SK-N-SH treated with all-trans-retinoic acid at 6 μM for 48 hours (cell line): Measurements from ENCODE around the gene TSPAN18.

Experiments used
- ATAC-seq: fragments of 200-7000 bp; cut with Tn5 transposase; 3 replicates; pipeline ENCODE4 v1.9.1; 2020; ENCODE audit warnings: mild to moderate bottlenecking, moderate library complexity
- ARNTL ChIP-seq: fragments of 450-650 bp; formaldehyde crosslinking; IDR thresholded peaks from 2 replicates; pipeline ENCODE4 v1.5.0; 2020; ENCODE audit warnings: low read depth, mild to moderate bottlenecking, moderate library complexity, borderline replicate concordance
- BACH2 ChIP-seq: fragments of 250-450 bp; sonication (Bioruptor Pico); IDR thresholded peaks from 2 replicates; pipeline ENCODE4 v1.9.0; 2021; ENCODE audit warnings: mild to moderate bottlenecking, borderline replicate concordance
- CREB5 ChIP-seq: fragments of 250-450 bp; sonication (Bioruptor Pico); IDR thresholded peaks from 2 replicates; pipeline ENCODE4 v1.5.1; 2020; ENCODE audit warnings: low read depth, mild to moderate bottlenecking, moderate library complexity
- CSDC2 ChIP-seq: fragments of 250-450 bp; sonication (Bioruptor Pico); IDR thresholded peaks from 2 replicates; pipeline ENCODE4 v1.5.0; 2020; ENCODE audit warnings: mild to moderate bottlenecking, moderate library complexity
- CSRNP3 ChIP-seq: fragments of 250-450 bp; sonication (Bioruptor Pico); IDR thresholded peaks from 2 replicates; pipeline ENCODE4 v1.5.1; 2021; ENCODE audit warnings: mild to moderate bottlenecking, moderate library complexity
- GLIS3 ChIP-seq: fragments of 250-450 bp; sonication (Bioruptor Pico); IDR thresholded peaks from 2 replicates; pipeline ENCODE4 v1.5.0; 2020; ENCODE audit warnings: mild to moderate bottlenecking, moderate library complexity
- ISL1 ChIP-seq: fragments of 250-450 bp; sonication (Bioruptor Pico); IDR thresholded peaks from 2 replicates; pipeline ENCODE4 v2.1.2; 2022; ENCODE audit warnings: mild to moderate bottlenecking, moderate library complexity
- OSR1 ChIP-seq: fragments of 250-450 bp; sonication (Bioruptor Pico); IDR thresholded peaks from 2 replicates; pipeline ENCODE4 v1.8.0; 2022; ENCODE audit warnings: moderate library complexity, mild to moderate bottlenecking, inconsistent platforms
- POU6F1 ChIP-seq: fragments of 250-450 bp; sonication (Bioruptor Pico); IDR thresholded peaks from 2 replicates; pipeline ENCODE4 v1.8.0; 2021; ENCODE audit warnings: low read depth, mild to moderate bottlenecking, moderate library complexity, borderline replicate concordance
- PPARA ChIP-seq: fragments of 250-450 bp; sonication (Bioruptor Pico); IDR thresholded peaks from 2 replicates; pipeline ENCODE4 v1.5.0; 2020; ENCODE audit warnings: mild to moderate bottlenecking, borderline replicate concordance
- RARB ChIP-seq: fragments of 250-450 bp; sonication (Bioruptor Pico); IDR thresholded peaks from 2 replicates; pipeline ENCODE4 v1.8.0; 2021; ENCODE audit warnings: mild to moderate bottlenecking, moderate library complexity
- SNAI2 ChIP-seq: fragments of 250-450 bp; sonication (Bioruptor Pico); IDR thresholded peaks from 2 replicates; pipeline ENCODE4 v1.5.0; 2020; ENCODE audit warnings: mild to moderate bottlenecking, moderate library complexity
- TCF4 ChIP-seq: fragments of 250-450 bp; sonication (Bioruptor Pico); IDR thresholded peaks from 2 replicates; pipeline ENCODE4 v1.8.0; 2021; ENCODE audit warnings: mild to moderate bottlenecking, moderate library complexity, borderline replicate concordance
- TOX ChIP-seq: fragments of 250-450 bp; sonication (Bioruptor Pico); IDR thresholded peaks from 2 replicates; pipeline ENCODE4 v1.8.0; 2021; ENCODE audit warnings: mild to moderate bottlenecking, moderate library complexity, borderline replicate concordance
- TSHZ2 ChIP-seq: fragments of 250-450 bp; sonication (Bioruptor Pico); IDR thresholded peaks from 2 replicates; pipeline ENCODE4 v1.5.0; 2020; ENCODE audit warnings: mild to moderate bottlenecking, moderate library complexity
- ZC3H10 ChIP-seq: fragments of 250-450 bp; sonication (Bioruptor Pico); IDR thresholded peaks from 2 replicates; pipeline ENCODE4 v1.5.1; 2021; ENCODE audit warnings: mild to moderate bottlenecking, moderate library complexity
- ZFP30 ChIP-seq: fragments of 450-650 bp; formaldehyde crosslinking; IDR thresholded peaks from 2 replicates; pipeline ENCODE4 v1.5.0; 2022; ENCODE audit warnings: mild to moderate bottlenecking, moderate library complexity
- ZNF70 ChIP-seq: fragments of 450-650 bp; formaldehyde crosslinking; IDR thresholded peaks from 2 replicates; pipeline ENCODE4 v1.5.0; 2020; ENCODE audit warnings: mild to moderate bottlenecking, moderate library complexity
- ZNF8 ChIP-seq: fragments of 450-650 bp; formaldehyde crosslinking; IDR thresholded peaks from 2 replicates; pipeline ENCODE4 v1.5.0; 2020; ENCODE audit warnings: mild to moderate bottlenecking, moderate library complexity

The TSPAN18 gene

GRCh38 chr11:44879432-44879831, 152.7 kb downstream of the TSPAN18 start:
- TF ChIP-seq RARB (CRISPR knock-in tag) (no peak), CREB5 (CRISPR knock-in tag) (no peak), BACH2 (CRISPR knock-in tag) (no peak), ZNF8 (CRISPR knock-in tag) (no peak), TSHZ2 (no peak), ISL1 (no peak), TOX (CRISPR knock-in tag) (no peak), ZNF70 (CRISPR knock-in tag) (no peak), CSRNP3 (no peak), ZC3H10 (CRISPR knock-in tag) (no peak), GLIS3 (CRISPR knock-in tag) (no peak), ZFP30 (no peak), SNAI2 (CRISPR knock-in tag) (no peak), CSDC2 (CRISPR knock-in tag) (no peak), PPARA (no peak), TCF4 (CRISPR knock-in tag) (no peak), POU6F1 (CRISPR knock-in tag) (no peak)
- TF ChIP-seq, all 23 proteins: peak for 0
- ATAC-seq, result no peak

- TF ChIP-seq ZNF70 (CRISPR knock-in tag), result no peak
- TF ChIP-seq ARNTL (CRISPR knock-in tag), result no peak
- TF ChIP-seq TOX (CRISPR knock-in tag), result no peak
- TF ChIP-seq TSHZ2, result no peak
Observed at GRCh38 chr11:44880511-44880910, 153.7 kb downstream of the TSPAN18 start.

GRCh38 chr11:44880953-44881352, 154.2 kb downstream of the TSPAN18 start:
- ATAC-seq, result no peak
- no peak for TF ChIP-seq ISL1
- no peak for TF ChIP-seq CSRNP3
- TF ChIP-seq ZNF8 (CRISPR knock-in tag), result no peak
- TF ChIP-seq ARNTL (CRISPR knock-in tag), result no peak
- TF ChIP-seq OSR1 (CRISPR knock-in tag), result no peak
- TF ChIP-seq, all 23 proteins: peak for 0

More at GRCh38 chr11:44880511-44880910, 153.7 kb downstream of the TSPAN18 start:
- no peak for ATAC-seq
